HCT116 (cell line): ENCODE results near the gene FAM110D.

Experiments
- CEBPB ChIP-seq: IDR thresholded peaks from 2 replicates; pipeline ENCODE4 v1.6.1; 2012; ENCODE audit warnings: low read depth
- EZH2phosphoT487 ChIP-seq: fragments of 200-600 bp; IDR thresholded peaks from 2 replicates; pipeline ENCODE4 v1.6.1; 2018; ENCODE audit warnings: antibody characterized with exemption, borderline replicate concordance

GRCh38 chr1:26110731-26111529 lies 47.9 kb upstream of the FAM110D start:
- TF ChIP-seq CEBPB (no peak), EZH2phosphoT487 (no peak)
